NT2/D1 (cell line): ENCODE measurements around the gene SLC22A15.

ENCODE experiments used
- DNase-seq: peaks from one replicate; pipeline ENCODE4 v3.0.0-alpha.2; 2011; ENCODE audit warnings: low read depth, low spot score
- H3K27me3 ChIP-seq: 2 replicates; pipeline ENCODE4 v1.6.0; 2011; ENCODE audit warnings: mild to moderate bottlenecking; ENCODE audit not compliant: insufficient read length, insufficient read depth
- H3K36me3 ChIP-seq: 2 replicates; pipeline ENCODE4 v1.6.1; 2011; ENCODE audit warnings: mild to moderate bottlenecking, low read length, mixed read lengths; ENCODE audit not compliant: insufficient read depth, insufficient read length
- H3K4me1 ChIP-seq: 2 replicates; pipeline ENCODE4 v1.5.1; 2011; ENCODE audit not compliant: insufficient read depth, insufficient read length
- H3K4me3 ChIP-seq: 2 replicates; pipeline ENCODE4 v1.5.1; 2011; ENCODE audit warnings: low read depth; ENCODE audit not compliant: insufficient read length
- H3K9ac ChIP-seq: 2 replicates; pipeline ENCODE4 v1.6.0; 2011; ENCODE audit warnings: low read depth; ENCODE audit not compliant: insufficient read length
- H3K9me3 ChIP-seq: 2 replicates; pipeline ENCODE4 v1.5.1; 2011; ENCODE audit warnings: mild to moderate bottlenecking, low read length; ENCODE audit not compliant: insufficient read depth
- SUZ12 ChIP-seq: IDR thresholded peaks from 2 replicates; pipeline ENCODE4 v1.6.1; 2011; ENCODE audit not compliant: insufficient read length, insufficient read depth; ENCODE audit errors: extremely low read depth
- YY1 ChIP-seq: IDR thresholded peaks from 2 replicates; pipeline ENCODE4 v1.6.1; 2011; ENCODE audit not compliant: insufficient read length, insufficient read depth
- ZNF274 ChIP-seq: IDR thresholded peaks from 2 replicates; pipeline ENCODE4 v1.6.1; 2011; ENCODE audit warnings: mild to moderate bottlenecking, low read depth, low read length

Gene SLC22A15

GRCh38 chr1:116018007-116018406, 41.7 kb downstream of the SLC22A15 start:
- no peak for DNase-seq
- Histone ChIP-seq H3K4me3 (no peak overlapping the region), H3K27me3 (no peaks in the 10 kb centered on the region), H3K36me3 (peaks cover 14% of the 10 kb centered on the region), H3K9me3 (no peaks in the 10 kb centered on the region), H3K4me1 (no peaks in the 10 kb centered on the region), H3K9ac (no peak overlapping the region)
- TF ChIP-seq ZNF274 (no peak), YY1 (no peak), SUZ12 (no peak)

DNA sequence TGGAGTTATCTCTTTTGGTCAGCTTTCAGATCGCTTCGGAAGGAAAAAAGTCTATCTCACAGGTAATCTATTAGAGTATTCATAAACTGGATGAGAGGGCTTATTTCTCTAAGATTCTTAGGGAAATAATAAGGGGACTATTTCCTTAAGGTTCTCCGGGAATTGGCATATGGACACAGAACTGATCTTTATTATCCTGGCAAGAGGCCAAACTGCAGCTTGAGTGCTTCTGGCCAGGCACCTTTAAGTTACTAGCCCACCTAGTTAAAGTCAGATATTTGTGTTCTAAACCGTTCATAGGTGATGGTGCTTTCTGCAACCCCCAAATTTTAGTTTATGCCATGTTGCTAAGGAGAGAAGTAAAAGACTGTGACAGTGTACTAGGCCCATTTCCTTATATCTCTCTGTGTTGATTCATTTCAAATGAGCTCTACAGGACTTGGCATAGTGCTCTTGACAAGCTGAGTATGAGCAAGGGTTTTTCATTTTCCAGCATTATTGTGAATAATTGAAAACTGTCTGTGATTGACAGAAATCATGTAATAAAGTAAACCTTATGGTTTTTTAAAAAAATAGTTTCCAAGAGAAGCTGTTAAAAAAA, 43.4 kb downstream of the SLC22A15 start:
- Histone ChIP-seq H3K9ac (no peak overlapping the region), H3K27me3 (no peaks in the 10 kb centered on the region), H3K4me1 (no peaks in the 10 kb centered on the region), H3K9me3 (no peaks in the 10 kb centered on the region), H3K36me3 (peaks cover 14% of the 10 kb centered on the region), H3K4me3 (no peak overlapping the region)
- DNase-seq, result no peak
- TF ChIP-seq YY1 (no peak), ZNF274 (no peak), SUZ12 (no peak)

DNA sequence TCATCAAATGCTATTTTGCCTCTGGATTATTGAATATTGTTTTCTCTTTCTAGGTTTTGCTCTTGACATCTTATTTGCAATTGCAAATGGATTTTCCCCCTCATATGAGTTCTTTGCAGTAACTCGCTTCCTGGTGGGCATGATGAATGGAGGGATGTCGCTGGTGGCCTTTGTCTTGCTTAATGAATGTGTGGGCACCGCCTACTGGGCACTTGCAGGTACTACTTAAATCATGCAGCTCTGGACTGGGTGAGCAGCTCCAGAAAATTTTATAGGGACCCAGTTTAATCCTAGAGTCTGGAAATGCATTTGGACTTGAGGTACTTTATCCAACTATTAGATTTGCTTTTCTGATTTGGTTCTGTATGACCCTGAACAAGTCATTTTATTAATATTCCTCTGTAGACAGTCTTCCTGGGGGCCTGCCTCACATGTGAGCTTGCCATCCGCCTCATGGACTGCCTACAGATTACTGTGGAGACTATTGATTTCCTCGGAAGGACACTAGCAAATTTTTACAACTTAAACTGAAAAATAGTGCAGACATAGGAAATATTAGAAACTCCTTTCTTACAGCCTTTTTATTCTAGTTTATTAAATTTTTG, 44.5 kb downstream of the SLC22A15 start:
- Histone ChIP-seq H3K9me3 (no peaks in the 10 kb centered on the region), H3K27me3 (no peaks in the 10 kb centered on the region), H3K36me3 (peaks cover 14% of the 10 kb centered on the region), H3K4me3 (no peak overlapping the region), H3K4me1 (no peaks in the 10 kb centered on the region), H3K9ac (no peak overlapping the region)
- TF ChIP-seq ZNF274, result no peak
- no peak for TF ChIP-seq YY1
- no peak for TF ChIP-seq SUZ12
- peak; percentile 93 for DNase-seq

DNA sequence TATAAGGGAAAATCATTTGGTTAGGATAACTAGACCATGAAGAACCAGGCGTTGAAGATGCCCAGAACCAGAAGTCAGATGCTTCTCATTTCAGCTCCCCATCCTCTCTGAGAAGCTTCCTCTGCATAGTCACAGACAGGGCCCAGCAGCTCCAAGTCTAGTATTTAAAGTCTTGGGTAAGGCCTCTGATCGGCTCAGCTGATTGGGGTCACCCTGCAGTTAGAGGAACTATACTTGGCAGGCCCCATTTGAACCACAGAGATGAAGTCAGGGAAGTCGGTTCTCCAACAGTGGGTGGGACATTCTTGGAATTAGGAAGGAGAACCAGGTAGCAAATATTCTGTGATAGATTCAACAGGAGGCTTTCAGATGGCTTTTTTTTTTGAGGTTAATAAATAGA, 48.3 kb downstream of the SLC22A15 start:
- no peak for DNase-seq
- no peaks in the 10 kb centered on the region for H3K4me1 ChIP-seq
- no peak overlapping the region for H3K4me3 ChIP-seq
- no peaks in the 10 kb centered on the region for H3K27me3 ChIP-seq
- TF ChIP-seq SUZ12 (no peak), ZNF274 (no peak), YY1 (no peak)
- no peak overlapping the region for H3K9ac ChIP-seq
- H3K36me3 ChIP-seq, result peaks cover 17% of the 10 kb centered on the region
- H3K9me3 ChIP-seq, result no peaks in the 10 kb centered on the region

GRCh38 chr1:116026631-116027030, 50.3 kb downstream of the SLC22A15 start:
- Histone ChIP-seq H3K9ac (no peak overlapping the region), H3K4me3 (no peak overlapping the region), H3K27me3 (no peaks in the 10 kb centered on the region), H3K9me3 (no peaks in the 10 kb centered on the region), H3K4me1 (no peaks in the 10 kb centered on the region), H3K36me3 (peaks cover 18% of the 10 kb centered on the region)
- no peak for TF ChIP-seq ZNF274
- TF ChIP-seq SUZ12, result no peak
- no peak for TF ChIP-seq YY1
- no peak for DNase-seq

GRCh38 chr1:116031302-116031835, 55.1 kb downstream of the SLC22A15 start:
- H3K36me3 ChIP-seq, result peaks cover 30% of the 10 kb centered on the region

GRCh38 chr1:116033322-116033721, 57.0 kb downstream of the SLC22A15 start:
- Histone ChIP-seq H3K4me3 (no peak overlapping the region), H3K27me3 (no peaks in the 10 kb centered on the region), H3K4me1 (no peaks in the 10 kb centered on the region), H3K36me3 (peaks cover 29% of the 10 kb centered on the region), H3K9ac (no peak overlapping the region), H3K9me3 (no peaks in the 10 kb centered on the region)
- no peak for TF ChIP-seq YY1
- TF ChIP-seq ZNF274, result no peak
- TF ChIP-seq SUZ12, result no peak
- DNase-seq, result peak; percentile 27

More at GRCh38 chr1:116031302-116031835, 55.1 kb downstream of the SLC22A15 start:
- Histone ChIP-seq H3K27me3 (no peaks in the 10 kb centered on the region), H3K4me1 (no peaks in the 10 kb centered on the region), H3K9me3 (no peaks in the 10 kb centered on the region), H3K9ac (no peak overlapping the region), H3K4me3 (no peak overlapping the region)
- TF ChIP-seq YY1, result no peak
- TF ChIP-seq ZNF274, result no peak
- no peak for TF ChIP-seq SUZ12
- DNase-seq, result no peak
